CD8-positive, alpha-beta memory T cell (primary cell): ENCODE measurements around the gene MEOX2. TPM values are rescaled to one million over a fixed set of nuclear protein-coding genes. Genes with fewer than 3 reads are reported as not detected.

Source experiments
- CTCF ChIA-PET: fragments of 350-600 bp; sonication (Branson Sonifier 250); formaldehyde crosslinking; loops from one replicate; lab custom pipeline; 2021; ENCODE audit warnings: antibody characterized with exemption; lab: Charles Lee
- POLR2A ChIA-PET: fragments of 350-600 bp; sonication (Branson Sonifier 250); formaldehyde crosslinking; loops from one replicate; lab custom pipeline; 2021; ENCODE audit warnings: antibody characterized with exemption; lab: Charles Lee
- DNase-seq, 5 donors: peaks; one replicate each; pipeline versions ENCODE4 v3.0.0 to v3.0.0-alpha.2; 2020 to 2022; ENCODE audit warnings: mixed read lengths in 1 of 5
- H3K27ac ChIP-seq: one replicate; pipeline ENCODE4 v1.7.0; 2013; ENCODE audit warnings: low read depth, mild to moderate bottlenecking, low read length, moderate library complexity
- H3K27me3 ChIP-seq: 2 replicates; pipeline ENCODE4 v1.7.0; 2013; ENCODE audit warnings: low read length, mild to moderate bottlenecking; ENCODE audit not compliant: insufficient read depth, poor library complexity, severe bottlenecking
- H3K36me3 ChIP-seq: 2 replicates; pipeline ENCODE4 v1.7.0; 2013; ENCODE audit warnings: mild to moderate bottlenecking, low read length, moderate library complexity; ENCODE audit not compliant: insufficient read depth
- H3K4me1 ChIP-seq: 2 replicates; pipeline ENCODE4 v1.7.0; 2013; ENCODE audit warnings: mild to moderate bottlenecking, low read length, moderate library complexity; ENCODE audit not compliant: insufficient read depth
- H3K4me3 ChIP-seq: 2 replicates; pipeline ENCODE4 v1.7.0; 2013; ENCODE audit warnings: mild to moderate bottlenecking, low read length
- H3K9me3 ChIP-seq: 2 replicates; pipeline ENCODE4 v1.7.0; 2013; ENCODE audit warnings: mild to moderate bottlenecking, low read length
- H3K27ac Mint-ChIP-seq, 8 donors: one replicate each; pipeline ENCODE4 v1.8.0; 2020 to 2021; ENCODE audit warnings: mixed read lengths in 8 of 8, mild to moderate bottlenecking in 6 of 8, inconsistent platforms in 3 of 8, moderate library complexity in 3 of 8
- H3K27me3 Mint-ChIP-seq, 2 donors: one replicate each; pipeline ENCODE4 v1.8.0; 2020 to 2021; ENCODE audit warnings: mixed read lengths in 2 of 2, mild to moderate bottlenecking in 1 of 2, moderate library complexity in 1 of 2
- H3K36me3 Mint-ChIP-seq, 3 donors: one replicate each; pipeline ENCODE4 v1.8.0; 2020 to 2021; ENCODE audit warnings: mixed read lengths in 3 of 3, inconsistent platforms in 1 of 3, mild to moderate bottlenecking in 1 of 3
- H3K4me1 Mint-ChIP-seq, 3 donors: one replicate each; pipeline ENCODE4 v1.8.0; 2020 to 2021; ENCODE audit warnings: mixed read lengths in 3 of 3, inconsistent platforms in 1 of 3, mild to moderate bottlenecking in 1 of 3
- H3K4me3 Mint-ChIP-seq, 7 donors: one replicate each; pipeline ENCODE4 v1.8.0; 2020 to 2021; ENCODE audit warnings: mixed read lengths in 7 of 7, mild to moderate bottlenecking in 6 of 7, moderate library complexity in 4 of 7, inconsistent platforms in 2 of 7
- H3K9me3 Mint-ChIP-seq, 5 donors: one replicate each; pipeline ENCODE4 v1.8.0; 2020 to 2022; ENCODE audit warnings: mixed read lengths in 5 of 5, mild to moderate bottlenecking in 3 of 5, moderate library complexity in 2 of 5, inconsistent platforms in 1 of 5
- polyA plus RNA-seq: library from polyadenylated mRNA; unstranded; fragments of 300-500 nt; fragmentation: Illumina TruSeq; gene quantifications from one replicate; pipeline ENCODE4 v1.2.3, GENCODE V29; 2021
- total RNA-seq, 2 experiments: library from RNA; stranded (reverse); gene quantifications; one replicate each; pipeline ENCODE4 v1.2.3, GENCODE V29; 2021

MEOX2 gene
- total and polyA plus RNA-seq, 3 experiments from 2014 or later, result not detected

DNA sequence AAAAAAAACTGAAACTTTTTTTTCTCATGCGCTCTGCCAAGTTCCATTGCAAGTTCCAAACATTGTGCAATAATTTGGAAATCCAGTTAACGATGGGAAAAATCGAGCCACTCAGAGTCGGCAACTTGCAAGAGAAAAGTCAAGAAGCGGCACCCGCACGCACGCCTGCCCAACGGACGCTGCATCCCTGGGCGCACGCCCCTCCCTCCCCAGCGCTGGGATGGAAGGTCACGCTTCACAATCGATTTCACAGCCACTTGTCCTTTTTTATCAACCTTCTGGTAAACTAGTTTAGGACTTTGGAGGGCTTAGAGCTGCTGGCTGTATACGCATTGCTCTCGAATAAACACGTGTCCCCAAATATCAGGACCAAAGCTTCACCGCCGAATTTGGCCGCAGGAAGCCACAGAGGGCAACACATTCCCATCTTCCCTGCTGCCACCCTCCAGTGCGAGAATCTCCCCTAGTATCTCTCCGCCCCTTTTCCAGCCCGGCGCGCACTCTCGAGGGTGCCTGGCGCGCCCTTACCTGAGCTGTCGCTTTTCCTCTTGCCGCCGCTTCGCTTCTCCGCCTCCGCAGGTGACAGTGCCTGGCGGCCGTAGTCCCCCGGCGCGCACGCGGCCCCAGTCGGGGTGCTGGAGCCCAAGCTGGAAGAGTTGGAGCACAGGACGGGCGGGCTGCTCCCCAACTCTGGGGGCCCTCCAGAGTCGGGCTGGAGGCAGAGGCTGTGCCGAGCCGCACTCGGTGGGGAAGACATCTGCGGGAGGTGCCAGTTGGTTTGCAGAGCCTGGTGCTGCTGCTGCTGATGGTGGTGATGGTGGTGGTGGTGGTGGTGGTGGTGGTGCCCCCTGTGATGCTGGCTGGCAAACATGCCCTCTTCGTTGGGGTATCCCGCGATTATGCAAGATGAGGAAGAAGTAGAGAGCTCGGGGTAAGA lies 857 bp downstream of the MEOX2 start:
- H3K4me1 ChIP-seq, result no peaks in the 10 kb centered on the region
- Mint-ChIP-seq H3K4me1 (no peaks in the 10 kb centered on the region), H3K4me3 (no peak overlapping the region), H3K27me3 (peaks cover 26 to 31% of the 10 kb centered on the region in 2 donors), H3K36me3 (no peaks in the 10 kb centered on the region), H3K9me3 (peaks cover 2 to 11% (median 7%) of the 10 kb centered on the region in 5 donors), H3K27ac (no peak overlapping the region)
- H3K4me3 ChIP-seq, result no peak overlapping the region
- H3K9me3 ChIP-seq, result no peaks in the 10 kb centered on the region
- ChIA-PET POLR2A (no interaction called here), CTCF (no interaction called here)
- no peak for DNase-seq
- H3K27me3 ChIP-seq, result no peaks in the 10 kb centered on the region
- H3K27ac ChIP-seq, result no peak overlapping the region
- H3K36me3 ChIP-seq, result no peaks in the 10 kb centered on the region

DNA sequence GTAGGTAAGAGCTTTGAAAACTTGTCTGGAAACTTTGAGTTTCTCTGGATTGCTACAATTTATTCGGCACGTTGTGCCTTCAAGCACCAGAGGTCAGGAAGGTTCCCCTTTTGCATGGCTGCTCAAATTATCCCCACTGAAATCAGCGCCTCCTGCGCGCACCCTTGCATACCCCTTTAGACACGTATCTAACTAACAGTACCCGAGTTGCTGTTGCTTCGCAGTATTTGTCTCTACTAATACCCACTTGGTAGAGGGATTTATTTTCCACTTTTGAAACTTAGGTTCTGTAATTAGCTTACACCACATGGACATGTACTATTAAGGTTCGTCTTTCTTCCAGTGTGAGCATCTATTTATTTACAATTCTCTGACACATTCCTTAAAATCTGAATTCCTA lies 1.6 kb downstream of the MEOX2 start:
- DNase-seq, result no peak
- ChIA-PET CTCF (no interaction called here), POLR2A (no interaction called here)
- Mint-ChIP-seq H3K9me3 (peaks cover 4 to 11% (median 7%) of the 10 kb centered on the region in 5 donors), H3K27ac (no peak overlapping the region), H3K4me3 (no peak overlapping the region), H3K4me1 (no peaks in the 10 kb centered on the region), H3K36me3 (no peaks in the 10 kb centered on the region), H3K27me3 (peaks cover 26 to 31% of the 10 kb centered on the region in 2 donors)
- Histone ChIP-seq H3K4me1 (no peaks in the 10 kb centered on the region), H3K27me3 (no peaks in the 10 kb centered on the region), H3K36me3 (no peaks in the 10 kb centered on the region), H3K9me3 (no peaks in the 10 kb centered on the region), H3K27ac (no peak overlapping the region), H3K4me3 (no peak overlapping the region)

DNA sequence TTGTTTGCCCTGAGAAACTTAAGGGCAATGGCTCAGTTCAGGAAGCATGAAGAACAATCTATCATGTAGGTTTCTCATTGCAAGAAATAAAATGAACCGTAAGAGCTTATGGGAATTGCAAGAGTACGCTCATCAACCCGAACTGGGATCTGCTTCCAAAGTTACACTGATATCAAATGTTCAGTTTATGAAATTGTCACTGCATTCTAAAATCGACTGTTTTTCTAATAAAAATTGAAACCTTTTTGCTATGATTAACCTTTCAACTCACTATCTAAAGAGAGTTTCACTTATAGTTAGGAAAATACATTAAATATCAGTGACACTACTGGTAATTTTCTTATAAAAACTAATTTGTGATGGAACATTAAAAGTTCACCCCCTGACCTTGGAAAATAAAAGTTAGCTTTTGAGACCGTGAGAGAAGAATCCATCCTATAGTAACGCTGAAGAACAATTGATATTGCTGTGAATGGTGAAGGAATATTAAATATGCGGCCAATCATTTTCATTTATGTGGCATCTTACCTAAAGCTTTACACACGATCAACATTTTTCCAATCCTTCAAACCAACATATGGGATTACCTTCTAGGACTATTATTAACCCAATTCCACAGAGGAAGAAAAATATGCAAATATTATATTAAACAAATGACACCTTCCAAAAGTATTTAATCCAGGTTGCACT lies 2.2 kb downstream of the MEOX2 start:
- no peaks in the 10 kb centered on the region for H3K4me1 ChIP-seq
- H3K27ac ChIP-seq, result no peak overlapping the region
- no peak for DNase-seq
- peaks cover 26 to 31% of the 10 kb centered on the region in 2 donors for H3K27me3 Mint-ChIP-seq
- H3K36me3 Mint-ChIP-seq, result no peaks in the 10 kb centered on the region
- ChIA-PET POLR2A (no interaction called here), CTCF (no interaction called here)
- no peak overlapping the region for H3K4me3 ChIP-seq
- no peaks in the 10 kb centered on the region for H3K9me3 ChIP-seq
- peaks cover 4 to 11% (median 7%) of the 10 kb centered on the region in 5 donors for H3K9me3 Mint-ChIP-seq
- no peak overlapping the region for H3K4me3 Mint-ChIP-seq
- no peak overlapping the region for H3K27ac Mint-ChIP-seq
- H3K27me3 ChIP-seq, result no peaks in the 10 kb centered on the region
- H3K4me1 Mint-ChIP-seq, result no peaks in the 10 kb centered on the region
- no peaks in the 10 kb centered on the region for H3K36me3 ChIP-seq

DNA sequence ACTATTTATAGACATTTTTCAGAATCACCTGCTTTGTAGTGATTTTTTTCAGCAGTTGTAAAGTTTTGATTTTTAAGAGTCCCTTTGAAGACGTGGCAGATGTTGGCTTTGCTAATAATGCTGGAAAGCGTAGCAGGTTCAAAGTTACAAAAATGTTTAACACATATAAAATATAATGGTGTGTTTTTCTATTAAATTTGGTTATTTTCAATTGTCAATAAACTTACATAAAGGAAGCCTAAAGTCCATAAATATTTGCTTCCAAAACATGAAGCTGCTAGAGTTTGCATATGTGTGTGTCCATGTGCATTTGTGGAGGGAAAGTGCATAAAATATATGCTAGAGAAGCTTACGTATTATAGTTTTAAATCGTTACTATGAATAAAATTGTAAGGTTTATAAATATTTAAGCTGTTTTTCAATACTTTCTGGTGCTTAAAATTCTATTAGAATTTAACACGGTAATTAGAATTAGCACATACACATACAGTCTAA lies 3.7 kb downstream of the MEOX2 start:
- no peak for DNase-seq
- no peak overlapping the region for H3K4me3 ChIP-seq
- Mint-ChIP-seq H3K27me3 (peaks cover 22 to 26% of the 10 kb centered on the region in 2 donors), H3K27ac (no peak overlapping the region), H3K4me1 (no peaks in the 10 kb centered on the region), H3K36me3 (no peaks in the 10 kb centered on the region), H3K4me3 (no peak overlapping the region), H3K9me3 (peaks cover 5 to 10% (median 7%) of the 10 kb centered on the region in 5 donors)
- no peaks in the 10 kb centered on the region for H3K9me3 ChIP-seq
- no peaks in the 10 kb centered on the region for H3K27me3 ChIP-seq
- POLR2A ChIA-PET, result no interaction called here
- H3K4me1 ChIP-seq, result no peaks in the 10 kb centered on the region
- no peak overlapping the region for H3K27ac ChIP-seq
- no peaks in the 10 kb centered on the region for H3K36me3 ChIP-seq
- CTCF ChIA-PET, result no interaction called here

DNA sequence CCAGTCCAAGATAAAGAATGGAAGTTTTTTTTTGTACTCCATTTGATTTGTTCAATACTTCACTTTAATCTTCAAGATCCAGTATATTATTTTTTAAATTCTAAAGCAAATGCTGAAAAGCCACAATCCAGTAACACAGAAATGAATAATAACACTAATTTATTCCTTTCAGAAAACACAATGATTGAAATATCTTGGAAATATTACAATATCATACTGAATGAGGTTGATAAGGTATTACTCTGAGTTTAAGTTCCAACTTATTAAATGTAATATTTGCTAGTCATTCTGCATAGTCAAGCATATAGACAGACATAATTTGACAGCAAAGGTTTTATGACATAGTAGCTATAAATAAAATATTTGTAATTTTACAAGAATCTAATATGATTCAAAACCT lies 4.4 kb downstream of the MEOX2 start:
- Histone ChIP-seq H3K4me3 (no peak overlapping the region), H3K4me1 (no peaks in the 10 kb centered on the region), H3K36me3 (no peaks in the 10 kb centered on the region), H3K9me3 (no peaks in the 10 kb centered on the region), H3K27me3 (no peaks in the 10 kb centered on the region), H3K27ac (no peak overlapping the region)
- H3K4me1 Mint-ChIP-seq, result no peaks in the 10 kb centered on the region
- peaks cover 18 to 19% of the 10 kb centered on the region in 2 donors for H3K27me3 Mint-ChIP-seq
- ChIA-PET CTCF (no interaction called here), POLR2A (no interaction called here)
- H3K36me3 Mint-ChIP-seq, result no peaks in the 10 kb centered on the region
- H3K4me3 Mint-ChIP-seq, result no peak overlapping the region
- H3K9me3 Mint-ChIP-seq, result peaks cover 3 to 10% (median 5%) of the 10 kb centered on the region in 5 donors
- DNase-seq, result no peak
- H3K27ac Mint-ChIP-seq, result no peak overlapping the region

DNA sequence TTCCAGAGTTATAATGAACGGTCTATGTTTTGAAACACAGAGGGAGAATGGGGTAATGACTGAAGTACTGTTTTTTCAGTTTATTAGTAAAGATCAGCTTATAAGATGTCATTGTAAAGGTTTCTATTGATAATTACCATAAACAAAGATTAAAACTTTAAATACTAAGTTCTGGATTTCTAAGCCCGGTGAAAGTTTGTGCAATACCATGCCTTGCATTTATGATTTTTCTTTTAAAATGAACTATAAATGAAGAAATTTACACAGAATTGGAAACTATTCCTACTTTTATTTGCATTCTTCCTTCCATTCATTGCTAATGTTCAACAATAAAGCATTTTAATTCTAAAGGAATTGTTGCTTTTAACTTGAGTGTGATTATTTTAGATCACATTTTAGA lies 4.9 kb downstream of the MEOX2 start:
- Mint-ChIP-seq H3K9me3 (peaks cover 3 to 10% (median 5%) of the 10 kb centered on the region in 5 donors), H3K36me3 (no peaks in the 10 kb centered on the region)
- CTCF ChIA-PET, result no interaction called here

DNA sequence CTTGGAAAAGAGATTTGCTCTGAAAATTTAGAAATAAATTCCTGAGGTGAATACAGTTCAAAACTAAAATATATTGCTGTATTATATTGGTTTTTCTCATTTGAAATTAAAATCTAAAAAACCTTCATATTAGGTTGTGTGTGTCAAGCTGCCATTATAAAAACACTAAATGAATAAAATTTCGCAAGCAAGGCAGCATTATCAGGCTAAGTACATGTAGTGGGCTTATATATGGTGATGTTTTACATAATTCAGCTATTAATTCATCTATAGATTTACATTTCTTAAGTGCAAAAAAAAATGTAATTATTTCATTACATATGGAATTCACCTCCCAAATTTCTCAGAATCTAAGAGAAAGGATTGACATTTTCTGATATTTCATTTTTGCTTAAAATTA lies 5.3 kb downstream of the MEOX2 start:
- Histone ChIP-seq H3K4me1 (no peaks in the 10 kb centered on the region), H3K9me3 (no peaks in the 10 kb centered on the region), H3K27ac (no peak overlapping the region), H3K4me3 (no peak overlapping the region), H3K36me3 (no peaks in the 10 kb centered on the region), H3K27me3 (no peaks in the 10 kb centered on the region)
- ChIA-PET POLR2A (no interaction called here), CTCF (no interaction called here)
- no peaks in the 10 kb centered on the region for H3K36me3 Mint-ChIP-seq
- H3K4me3 Mint-ChIP-seq, result no peak overlapping the region
- no peak for DNase-seq
- peaks cover 2 to 10% (median 3%) of the 10 kb centered on the region in 5 donors for H3K9me3 Mint-ChIP-seq
- no peak overlapping the region for H3K27ac Mint-ChIP-seq
- no peaks in the 10 kb centered on the region for H3K4me1 Mint-ChIP-seq
- peaks cover 9 to 10% of the 10 kb centered on the region in 2 donors for H3K27me3 Mint-ChIP-seq

More for the DNA sequence above, 4.9 kb downstream of the MEOX2 start:
- Histone ChIP-seq H3K27ac (no peak overlapping the region), H3K4me3 (no peak overlapping the region), H3K4me1 (no peaks in the 10 kb centered on the region), H3K27me3 (no peaks in the 10 kb centered on the region), H3K36me3 (no peaks in the 10 kb centered on the region), H3K9me3 (no peaks in the 10 kb centered on the region)
- no peaks in the 10 kb centered on the region for H3K4me1 Mint-ChIP-seq
- peaks cover 13 to 15% of the 10 kb centered on the region in 2 donors for H3K27me3 Mint-ChIP-seq
- POLR2A ChIA-PET, result no interaction called here
- no peak for DNase-seq
- no peak overlapping the region for H3K4me3 Mint-ChIP-seq
- H3K27ac Mint-ChIP-seq, result no peak overlapping the region

DNA sequence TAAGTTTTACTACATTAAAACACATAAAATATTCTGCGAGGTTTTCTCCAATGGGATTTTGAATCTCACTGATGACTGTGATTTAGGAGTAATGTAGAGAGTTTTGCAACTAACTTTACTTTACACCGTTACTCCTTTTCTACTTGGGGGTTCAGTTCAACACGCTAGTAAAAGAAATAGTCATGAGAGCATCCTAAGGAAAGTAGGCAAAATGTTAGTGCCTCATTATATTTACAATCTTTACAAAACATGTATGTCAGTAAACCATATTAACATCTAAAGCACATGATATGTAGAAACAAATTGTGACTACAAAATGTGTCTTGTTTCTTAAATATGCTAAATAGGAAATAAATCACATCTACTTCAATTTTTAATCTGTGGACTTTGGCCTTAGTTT lies 6.0 kb downstream of the MEOX2 start:
- Histone ChIP-seq H3K27me3 (no peaks in the 10 kb centered on the region), H3K4me1 (no peaks in the 10 kb centered on the region), H3K4me3 (no peak overlapping the region), H3K36me3 (no peaks in the 10 kb centered on the region), H3K9me3 (no peaks in the 10 kb centered on the region), H3K27ac (no peak overlapping the region)
- DNase-seq, result no peak
- ChIA-PET POLR2A (no interaction called here), CTCF (no interaction called here)
- H3K9me3 Mint-ChIP-seq, result peaks cover 0 to 10% (median 3%) of the 10 kb centered on the region in 5 donors
- H3K36me3 Mint-ChIP-seq, result no peaks in the 10 kb centered on the region
- H3K4me1 Mint-ChIP-seq, result no peaks in the 10 kb centered on the region
- no peak overlapping the region for H3K27ac Mint-ChIP-seq
- peaks cover 4% of the 10 kb centered on the region in 2 donors for H3K27me3 Mint-ChIP-seq
- H3K4me3 Mint-ChIP-seq, result no peak overlapping the region
